ENCODE measurements around the gene LY6G5B. TPM values are rescaled to one million over a fixed set of nuclear protein-coding genes. Genes with fewer than 3 reads are reported as not detected.

LY6G5B gene
- total and polyA plus RNA-seq, 2 donors (not counting 1 experiment from before 2014, with no cell fraction given): 2.0 to 2.8 TPM

DNA sequence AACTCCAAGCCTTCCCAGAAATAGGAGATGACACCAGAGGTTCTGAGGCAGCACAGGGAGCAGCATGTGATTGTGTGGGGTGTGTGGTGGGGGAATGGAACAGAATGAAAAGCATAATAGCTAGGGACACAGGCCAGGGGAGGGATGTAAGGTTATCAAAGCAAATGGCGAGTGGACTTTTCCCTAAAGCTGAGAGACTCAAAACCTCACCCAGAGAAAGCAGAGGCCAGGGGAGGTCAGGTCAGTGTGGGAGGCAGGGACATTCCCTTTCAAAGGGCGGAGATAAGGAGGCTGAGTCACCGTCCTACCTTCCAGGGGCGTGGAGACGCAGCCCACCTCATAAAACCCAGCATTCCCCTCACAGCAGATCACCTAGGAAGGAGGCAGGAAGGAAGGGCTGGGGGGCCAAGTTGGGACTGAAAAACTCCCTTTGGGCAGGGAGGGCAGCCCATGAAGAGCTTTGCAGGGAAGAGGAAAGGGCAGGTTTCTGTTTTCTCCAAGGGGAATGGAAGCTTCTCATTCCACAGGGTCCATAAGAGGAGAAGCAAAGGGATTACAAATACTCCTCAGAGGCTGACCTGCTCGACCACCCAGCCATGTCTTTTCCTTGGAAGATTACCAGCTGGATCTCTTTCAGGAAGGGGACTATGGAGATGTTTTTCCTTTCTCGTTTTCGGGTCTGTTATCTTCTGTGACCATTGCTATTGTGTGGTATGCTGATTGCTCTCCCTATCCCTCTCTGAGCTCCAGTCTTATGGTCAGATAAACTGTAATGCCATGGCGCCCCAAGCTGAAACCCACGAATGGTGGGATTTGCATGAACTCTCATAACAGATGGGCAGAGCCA, 20.7 kb downstream of the LY6G5B start:
- Histone ChIP-seq H3K9ac (ENCODE audit: insufficient read depth, low read length) (no peak overlapping the region), H3K4me2 (ENCODE audit: extremely low read depth, insufficient read depth, low read length) (no peak overlapping the region), H2AFZ (ENCODE audit: low read length) (no peak overlapping the region), H3K4me1 (ENCODE audit: control insufficient read depth, extremely low read depth, insufficient read depth, low read length) (no peaks in the 10 kb centered on the region), H3K36me3 (ENCODE audit: control insufficient read depth, insufficient read depth, low read length) (peaks cover 36% of the 10 kb centered on the region), H4K20me1 (ENCODE audit: control insufficient read depth, extremely low read depth, insufficient read depth, low read length) (no peaks in the 10 kb centered on the region), H3K79me2 (ENCODE audit: control insufficient read depth, insufficient read depth, low read length) (no peaks in the 10 kb centered on the region), H3K27ac (ENCODE audit: insufficient read depth, low read length) (no peak overlapping the region), H3K9me3 (ENCODE audit: control insufficient read depth, insufficient read depth, low read depth, low read length) (no peaks in the 10 kb centered on the region), H3K27me3 (ENCODE audit: control insufficient read depth, insufficient read depth, low read length) (no peaks in the 10 kb centered on the region), H3K4me3 (replicated peaks in 1 of 4; ENCODE audit: control extremely low read depth in 1 of 4, insufficient read depth in 1 of 4, low read depth in 3 of 4, low read length in 4 of 4) (no peak overlapping the region)
- no peak for DNase-seq (ENCODE audit: low read depth in 2 of 2)
- TF ChIP-seq, protein P1, sequence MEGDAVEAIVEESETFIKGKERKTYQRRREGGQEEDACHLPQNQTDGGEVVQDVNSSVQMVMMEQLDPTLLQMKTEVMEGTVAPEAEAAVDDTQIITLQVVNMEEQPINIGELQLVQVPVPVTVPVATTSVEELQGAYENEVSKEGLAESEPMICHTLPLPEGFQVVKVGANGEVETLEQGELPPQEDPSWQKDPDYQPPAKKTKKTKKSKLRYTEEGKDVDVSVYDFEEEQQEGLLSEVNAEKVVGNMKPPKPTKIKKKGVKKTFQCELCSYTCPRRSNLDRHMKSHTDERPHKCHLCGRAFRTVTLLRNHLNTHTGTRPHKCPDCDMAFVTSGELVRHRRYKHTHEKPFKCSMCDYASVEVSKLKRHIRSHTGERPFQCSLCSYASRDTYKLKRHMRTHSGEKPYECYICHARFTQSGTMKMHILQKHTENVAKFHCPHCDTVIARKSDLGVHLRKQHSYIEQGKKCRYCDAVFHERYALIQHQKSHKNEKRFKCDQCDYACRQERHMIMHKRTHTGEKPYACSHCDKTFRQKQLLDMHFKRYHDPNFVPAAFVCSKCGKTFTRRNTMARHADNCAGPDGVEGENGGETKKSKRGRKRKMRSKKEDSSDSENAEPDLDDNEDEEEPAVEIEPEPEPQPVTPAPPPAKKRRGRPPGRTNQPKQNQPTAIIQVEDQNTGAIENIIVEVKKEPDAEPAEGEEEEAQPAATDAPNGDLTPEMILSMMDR (conservative IDR thresholded peaks at IDR 0.05 in 1 of 2, IDR thresholded peaks at IDR 0.05 in 1 of 2; ENCODE audit: low read depth in 1 of 2, low read length in 2 of 2): no peak
- TF ChIP-seq EZH2 (IDR thresholded peaks at IDR 0.05; ENCODE audit: low read length, missing control alignments): no peak

DNA sequence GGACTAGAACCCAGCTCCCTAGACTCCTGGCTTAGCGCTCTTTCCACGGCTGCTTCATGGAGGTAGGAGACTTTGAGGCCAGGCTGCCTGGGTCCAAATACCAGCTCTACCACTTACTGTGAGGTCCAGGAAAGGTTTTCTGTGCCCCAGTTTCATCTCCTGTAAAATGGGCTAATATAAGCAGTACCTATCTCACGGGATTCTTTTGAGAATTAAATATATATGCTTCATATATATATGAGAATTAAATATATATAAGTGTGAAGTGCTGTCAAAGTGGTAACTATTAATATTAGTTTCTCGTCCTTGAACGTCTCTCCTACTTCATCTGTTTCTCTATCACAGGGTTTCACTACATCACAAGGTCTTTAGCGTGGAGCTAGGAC, 21.3 kb downstream of the LY6G5B start:
- Histone ChIP-seq H3K27me3 (ENCODE audit: control insufficient read depth, insufficient read depth, low read length) (no peaks in the 10 kb centered on the region), H3K27ac (ENCODE audit: insufficient read depth, low read length) (no peak overlapping the region)

DNA sequence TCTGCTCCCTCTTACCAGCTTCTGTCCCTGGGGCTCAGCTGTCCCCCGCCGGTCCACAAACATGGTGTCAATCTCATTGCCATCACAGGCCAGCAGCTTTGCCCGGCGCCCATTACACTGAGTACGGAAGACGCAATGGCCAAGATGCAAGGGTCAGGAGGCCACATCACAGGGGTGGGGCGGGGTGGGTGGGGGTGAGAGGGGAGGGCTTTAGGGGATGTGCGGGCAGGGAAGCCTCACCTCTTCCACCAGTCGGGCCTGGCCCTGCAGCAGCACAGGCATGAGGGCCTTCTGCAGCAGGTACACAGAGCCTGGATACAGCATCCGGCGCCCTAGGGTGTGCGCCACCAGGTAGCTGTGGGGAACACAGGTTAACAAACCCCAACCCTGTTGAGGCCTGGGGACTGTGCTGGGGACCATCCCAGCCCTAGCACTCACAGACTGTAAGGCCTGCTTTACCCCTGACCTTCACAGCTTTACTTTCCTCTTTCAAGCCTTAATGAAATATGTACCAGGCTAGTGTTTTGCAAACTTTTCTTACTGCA, 21.9 kb downstream of the LY6G5B start:
- no peak for DNase-seq (ENCODE audit: low read depth in 2 of 2)
- peaks cover 31% of the 10 kb centered on the region for H3K36me3 ChIP-seq (ENCODE audit: control insufficient read depth, insufficient read depth, low read length)
- no peak overlapping the region for H3K9ac ChIP-seq (ENCODE audit: insufficient read depth, low read length)
- no peaks in the 10 kb centered on the region for H3K27me3 ChIP-seq (ENCODE audit: control insufficient read depth, insufficient read depth, low read length)
- H3K79me2 ChIP-seq (ENCODE audit: control insufficient read depth, insufficient read depth, low read length): no peaks in the 10 kb centered on the region
- H3K4me3 ChIP-seq (replicated peaks in 1 of 4; ENCODE audit: control extremely low read depth in 1 of 4, insufficient read depth in 1 of 4, low read depth in 3 of 4, low read length in 4 of 4): no peak overlapping the region
- no peaks in the 10 kb centered on the region for H3K9me3 ChIP-seq (ENCODE audit: control insufficient read depth, insufficient read depth, low read depth, low read length)
- no peaks in the 10 kb centered on the region for H3K4me1 ChIP-seq (ENCODE audit: control insufficient read depth, extremely low read depth, insufficient read depth, low read length)
- H2AFZ ChIP-seq (ENCODE audit: low read length): no peak overlapping the region
- TF ChIP-seq, protein P1 (conservative IDR thresholded peaks at IDR 0.05 in 1 of 2, IDR thresholded peaks at IDR 0.05 in 1 of 2; ENCODE audit: low read depth in 1 of 2, low read length in 2 of 2): no peak
- TF ChIP-seq EZH2 (IDR thresholded peaks at IDR 0.05; ENCODE audit: low read length, missing control alignments): no peak
- H4K20me1 ChIP-seq (ENCODE audit: control insufficient read depth, extremely low read depth, insufficient read depth, low read length): no peaks in the 10 kb centered on the region
- H3K4me2 ChIP-seq (ENCODE audit: extremely low read depth, insufficient read depth, low read length): no peak overlapping the region
- no peak overlapping the region for H3K27ac ChIP-seq (ENCODE audit: insufficient read depth, low read length)

More for the DNA sequence above, 21.3 kb downstream of the LY6G5B start:
- peaks cover 34% of the 10 kb centered on the region for H3K36me3 ChIP-seq (ENCODE audit: control insufficient read depth, insufficient read depth, low read length)
- no peak for DNase-seq (ENCODE audit: low read depth in 2 of 2)
- H2AFZ ChIP-seq (ENCODE audit: low read length): no peak overlapping the region
- no peak overlapping the region for H3K4me2 ChIP-seq (ENCODE audit: extremely low read depth, insufficient read depth, low read length)
- H4K20me1 ChIP-seq (ENCODE audit: control insufficient read depth, extremely low read depth, insufficient read depth, low read length): no peaks in the 10 kb centered on the region
- H3K9me3 ChIP-seq (ENCODE audit: control insufficient read depth, insufficient read depth, low read depth, low read length): no peaks in the 10 kb centered on the region
- TF ChIP-seq, protein P1 (conservative IDR thresholded peaks at IDR 0.05 in 1 of 2, IDR thresholded peaks at IDR 0.05 in 1 of 2; ENCODE audit: low read depth in 1 of 2, low read length in 2 of 2): no peak
- TF ChIP-seq EZH2 (IDR thresholded peaks at IDR 0.05; ENCODE audit: low read length, missing control alignments): no peak
- H3K4me1 ChIP-seq (ENCODE audit: control insufficient read depth, extremely low read depth, insufficient read depth, low read length): no peaks in the 10 kb centered on the region
- H3K79me2 ChIP-seq (ENCODE audit: control insufficient read depth, insufficient read depth, low read length): no peaks in the 10 kb centered on the region
- no peak overlapping the region for H3K4me3 ChIP-seq (replicated peaks in 1 of 4; ENCODE audit: control extremely low read depth in 1 of 4, insufficient read depth in 1 of 4, low read depth in 3 of 4, low read length in 4 of 4)
- H3K9ac ChIP-seq (ENCODE audit: insufficient read depth, low read length): no peak overlapping the region
